H1 (cell line): ENCODE measurements around the gene ASRGL1. TPM values are rescaled to one million over a fixed set of nuclear protein-coding genes. Genes with fewer than 3 reads are reported as not detected.

Source experiments
- CHD7 ChIP-seq: fragments of 300-600 bp; sonication (generic); IDR thresholded peaks from 2 replicates; pipeline ENCODE4 v1.7.1; 2012; ENCODE audit warnings: low read length, moderate library complexity, mild to moderate bottlenecking, inconsistent platforms; ENCODE audit not compliant: insufficient replicate concordance
- CREB1 ChIP-seq: IDR thresholded peaks from 2 replicates; pipeline ENCODE4 v1.6.1; 2012; ENCODE audit warnings: inconsistent platforms
- EZH2 ChIP-seq: fragments of 200-600 bp; sonication (generic); IDR thresholded peaks from 2 replicates; pipeline ENCODE4 v1.7.1; 2012; ENCODE audit warnings: low read depth, mild to moderate bottlenecking, moderate library complexity, low read length, inconsistent platforms; ENCODE audit not compliant: severe bottlenecking
- JUND ChIP-seq: IDR thresholded peaks from 2 replicates; pipeline ENCODE4 v1.6.1; 2011; ENCODE audit warnings: mild to moderate bottlenecking, improper control_type of control experiment, low read length
- POU5F1 ChIP-seq: IDR thresholded peaks from 2 replicates; pipeline ENCODE4 v1.6.1; 2011; ENCODE audit warnings: low read depth, mild to moderate bottlenecking, low read length, moderate library complexity
- polyA plus RNA-seq, 7 experiments: library from polyadenylated mRNA; depleted of rRNA in 3 of 7; stranded (reverse) in 5 of 7; unstranded in 2 of 7; fragments of >200 nt in 5 of 7; fragments of 200-250 nt in 2 of 7; gene quantifications; 1 replicate in 5 of 7; 2 replicates in 1 of 7; 4 replicates in 1 of 7; pipeline versions ENCODE4 v1.2.1 to v1.2.3, GENCODE V29; 2011 to 2013; ENCODE audit warnings: missing spikeins in 2 of 7, mixed read lengths in 2 of 7
- total RNA-seq: library from RNA; stranded (reverse); fragmentation: NEBNext Ultra II Directional; extraction: Animal tissue kit (Norgen Biotek cat#: 25700); gene quantifications from 2 replicates; pipeline ENCODE4 v1.2.1, GENCODE V29; 2021

ASRGL1 gene
- total and polyA plus RNA-seq, 2 of the 8 experiments (the other 6 are each of a cell fraction or from before 2014, with no cell fraction given) = 19.9 to 23.5 TPM

GRCh38 chr11:62315431-62315830, 21.8 kb upstream of the ASRGL1 start (continued):
- TF ChIP-seq CHD7 (no peak), CREB1 (no peak), JUND (no peak), EZH2 (no peak), POU5F1 (no peak)
